Loucy (cell line): ENCODE results near the gene TARBP1.

Experiments
- H2AFZ ChIP-seq: fragments of 200-600 bp; sonication (generic); 2 replicates; pipeline ENCODE4 v1.6.0; 2016; ENCODE audit warnings: antibody characterized with exemption, mild to moderate bottlenecking, low read length, moderate library complexity
- H3F3A ChIP-seq: fragments of 200-600 bp; 2 replicates; pipeline ENCODE4 v1.6.0; 2016; ENCODE audit warnings: antibody characterized with exemption, low read depth, mild to moderate bottlenecking
- H3K27me3 ChIP-seq: fragments of 200-600 bp; sonication (generic); 2 replicates; pipeline ENCODE4 v1.6.1; 2014; ENCODE audit warnings: low read length, mild to moderate bottlenecking; ENCODE audit not compliant: insufficient read depth, poor library complexity, severe bottlenecking
- H3K36me3 ChIP-seq: fragments of 200-600 bp; sonication (generic); 2 replicates; pipeline ENCODE4 v1.6.1; 2016; ENCODE audit warnings: low read length; ENCODE audit not compliant: insufficient read depth
- H3K4me1 ChIP-seq: fragments of 200-600 bp; sonication (generic); 2 replicates; pipeline ENCODE4 v1.5.1; 2014; ENCODE audit warnings: low read length, mild to moderate bottlenecking; ENCODE audit not compliant: insufficient read depth, poor library complexity, severe bottlenecking
- H3K4me2 ChIP-seq: fragments of 200-600 bp; sonication (generic); 2 replicates; pipeline ENCODE4 v1.6.0; 2014; ENCODE audit warnings: antibody characterized with exemption, low read length, low read depth, mild to moderate bottlenecking; ENCODE audit not compliant: poor library complexity, severe bottlenecking
- H3K4me3 ChIP-seq: fragments of 200-600 bp; sonication (generic); 2 replicates; pipeline ENCODE4 v1.5.1; 2014; ENCODE audit warnings: low read length, mild to moderate bottlenecking, mixed read lengths; ENCODE audit not compliant: poor library complexity, severe bottlenecking
- H3K79me2 ChIP-seq: fragments of 200-600 bp; sonication (generic); 2 replicates; pipeline ENCODE4 v1.6.1; 2014; ENCODE audit warnings: low read length; ENCODE audit not compliant: insufficient read depth
- H3K9ac ChIP-seq: fragments of 200-600 bp; sonication (generic); 2 replicates; pipeline ENCODE4 v1.6.0; 2014; ENCODE audit warnings: mild to moderate bottlenecking, low read depth, low read length, moderate library complexity; ENCODE audit not compliant: poor library complexity, severe bottlenecking
- H3K9me2 ChIP-seq: fragments of 200-600 bp; sonication (generic); replicated peaks from 2 replicates; pipeline ENCODE4 v1.6.1; 2016; ENCODE audit warnings: low read depth, low read length, mixed read lengths
- H3K9me3 ChIP-seq: fragments of 200-600 bp; sonication (generic); 2 replicates; pipeline ENCODE4 v1.6.1; 2014; ENCODE audit warnings: mild to moderate bottlenecking, antibody characterized with exemption, low read length, low read depth; ENCODE audit not compliant: insufficient read depth
- H4K20me1 ChIP-seq: fragments of 200-600 bp; sonication (generic); 2 replicates; pipeline ENCODE4 v1.6.0; 2014; ENCODE audit warnings: antibody characterized with exemption, low read length, mild to moderate bottlenecking; ENCODE audit not compliant: insufficient read depth, poor library complexity, severe bottlenecking
- EZH2phosphoT487 ChIP-seq: fragments of 200-600 bp; IDR thresholded peaks from 2 replicates; pipeline ENCODE4 v1.6.1; 2018; ENCODE audit warnings: antibody characterized with exemption, mild to moderate bottlenecking, moderate library complexity, borderline replicate concordance
- TF ChIP-seq, protein P1 (sequence below): fragments of 200-600 bp; sonication (generic); conservative IDR thresholded peaks from 2 replicates; pipeline ENCODE4 v1.5.1; 2014; ENCODE audit warnings: mild to moderate bottlenecking, antibody characterized with exemption, low read length

The TARBP1 gene

DNA sequence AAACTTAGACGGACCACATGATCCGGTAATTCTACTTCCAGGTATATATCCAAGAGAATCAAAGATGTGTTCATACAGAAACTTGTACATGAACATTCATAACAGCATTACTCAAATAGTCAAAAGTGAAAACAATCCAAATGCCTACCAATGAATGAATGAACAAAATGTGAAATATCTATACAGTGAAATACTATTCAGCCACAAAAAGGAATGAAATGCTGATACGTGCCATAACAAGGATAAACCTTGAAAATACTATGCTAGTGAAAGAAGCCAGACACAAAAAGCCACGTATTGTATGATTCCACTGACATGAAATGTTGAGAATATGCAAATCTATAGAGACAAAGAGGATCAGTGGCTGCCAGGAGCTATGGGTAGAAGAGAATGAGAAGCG, 18.3 kb downstream of the TARBP1 start:
- Histone ChIP-seq H3K9me2 (no peaks in the 10 kb centered on the region), H3K27me3 (no peaks in the 10 kb centered on the region), H3K4me2 (no peak overlapping the region), H4K20me1 (no peaks in the 10 kb centered on the region), H3K4me1 (no peaks in the 10 kb centered on the region), H3K9me3 (no peaks in the 10 kb centered on the region), H3F3A (no peaks in the 10 kb centered on the region; the same call in 1 of the 2 replicates), H3K36me3 (peaks cover 52% of the 10 kb centered on the region; the same call in 1 of the 2 replicates), H3K9ac (no peak overlapping the region), H3K79me2 (no peaks in the 10 kb centered on the region), H3K4me3 (no peak overlapping the region), H2AFZ (no peak overlapping the region)
- TF ChIP-seq, protein P1, sequence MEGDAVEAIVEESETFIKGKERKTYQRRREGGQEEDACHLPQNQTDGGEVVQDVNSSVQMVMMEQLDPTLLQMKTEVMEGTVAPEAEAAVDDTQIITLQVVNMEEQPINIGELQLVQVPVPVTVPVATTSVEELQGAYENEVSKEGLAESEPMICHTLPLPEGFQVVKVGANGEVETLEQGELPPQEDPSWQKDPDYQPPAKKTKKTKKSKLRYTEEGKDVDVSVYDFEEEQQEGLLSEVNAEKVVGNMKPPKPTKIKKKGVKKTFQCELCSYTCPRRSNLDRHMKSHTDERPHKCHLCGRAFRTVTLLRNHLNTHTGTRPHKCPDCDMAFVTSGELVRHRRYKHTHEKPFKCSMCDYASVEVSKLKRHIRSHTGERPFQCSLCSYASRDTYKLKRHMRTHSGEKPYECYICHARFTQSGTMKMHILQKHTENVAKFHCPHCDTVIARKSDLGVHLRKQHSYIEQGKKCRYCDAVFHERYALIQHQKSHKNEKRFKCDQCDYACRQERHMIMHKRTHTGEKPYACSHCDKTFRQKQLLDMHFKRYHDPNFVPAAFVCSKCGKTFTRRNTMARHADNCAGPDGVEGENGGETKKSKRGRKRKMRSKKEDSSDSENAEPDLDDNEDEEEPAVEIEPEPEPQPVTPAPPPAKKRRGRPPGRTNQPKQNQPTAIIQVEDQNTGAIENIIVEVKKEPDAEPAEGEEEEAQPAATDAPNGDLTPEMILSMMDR: no peak
- TF ChIP-seq EZH2phosphoT487: no peak

DNA sequence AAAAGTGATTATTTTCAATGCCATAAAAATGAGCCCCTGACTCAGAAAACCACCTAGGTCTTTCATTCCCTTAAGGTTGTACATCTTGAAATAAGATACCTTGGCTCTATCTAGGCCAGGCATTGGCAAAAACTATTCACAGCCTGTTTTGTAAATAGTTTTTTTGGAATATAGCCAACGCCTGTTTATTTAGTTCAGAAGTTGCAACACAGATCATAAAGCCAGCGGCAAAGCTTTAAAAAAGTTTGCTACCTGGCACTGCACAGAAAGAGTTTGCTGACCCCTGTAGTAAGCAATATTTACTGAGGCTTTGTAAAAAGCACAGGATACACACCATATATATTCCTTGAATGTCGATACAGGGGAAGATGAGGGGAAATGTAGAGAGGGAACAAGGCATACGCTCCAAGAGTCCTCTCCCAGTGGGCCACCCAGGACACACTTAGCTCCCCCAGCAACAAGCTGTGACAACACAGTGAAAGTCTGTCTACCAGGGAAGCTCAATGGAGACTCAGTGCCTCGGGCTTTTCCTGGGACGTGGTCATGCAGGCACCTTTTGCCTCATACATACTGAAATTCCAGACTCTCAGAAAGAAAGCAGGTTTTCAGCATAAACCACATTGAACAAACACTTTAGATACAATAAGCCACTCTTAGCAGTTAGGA, 20.5 kb downstream of the TARBP1 start:
- Histone ChIP-seq H3K4me3 (no peak overlapping the region), H3K9me3 (no peaks in the 10 kb centered on the region), H3K9ac (no peak overlapping the region), H3K9me2 (no peaks in the 10 kb centered on the region), H2AFZ (no peak overlapping the region), H3K4me2 (no peak overlapping the region), H4K20me1 (no peaks in the 10 kb centered on the region), H3K36me3 (peaks cover 45% of the 10 kb centered on the region; the same call in 1 of the 2 replicates), H3K79me2 (no peaks in the 10 kb centered on the region), H3F3A (no peaks in the 10 kb centered on the region), H3K4me1 (no peaks in the 10 kb centered on the region), H3K27me3 (no peaks in the 10 kb centered on the region)
- no peak for TF ChIP-seq EZH2phosphoT487
- TF ChIP-seq, protein P1: no peak

DNA sequence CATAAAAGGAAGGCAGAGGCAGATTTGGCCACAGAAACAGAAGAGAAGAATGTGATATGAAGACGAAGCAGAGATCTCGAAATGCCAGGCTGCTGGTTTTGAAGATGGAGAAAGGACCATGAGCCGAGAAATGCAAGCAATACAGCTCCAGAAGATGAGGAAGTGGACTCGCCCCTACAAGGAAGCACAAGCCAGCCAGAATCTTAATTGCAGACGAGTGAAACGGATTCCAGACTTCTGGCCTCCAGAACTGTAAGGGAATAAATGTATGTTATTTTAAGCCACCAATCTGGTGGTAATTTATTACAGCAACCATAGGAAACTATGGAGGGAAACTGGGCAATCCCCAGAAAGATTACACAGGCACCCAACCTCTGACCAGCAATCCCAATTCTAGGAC, 24.1 kb downstream of the TARBP1 start:
- Histone ChIP-seq H3K9ac (no peak overlapping the region), H3K27me3 (no peaks in the 10 kb centered on the region), H3F3A (no peaks in the 10 kb centered on the region), H3K4me3 (no peak overlapping the region), H3K4me2 (no peak overlapping the region), H2AFZ (no peak overlapping the region), H3K36me3 (peaks cover 22% of the 10 kb centered on the region; the same call in 1 of the 2 replicates), H3K9me2 (no peaks in the 10 kb centered on the region), H3K4me1 (no peaks in the 10 kb centered on the region), H3K9me3 (no peaks in the 10 kb centered on the region), H4K20me1 (no peaks in the 10 kb centered on the region), H3K79me2 (no peaks in the 10 kb centered on the region)
- no peak for TF ChIP-seq EZH2phosphoT487
- TF ChIP-seq, protein P1: no peak
